Renal cortex interstitium (tissue), 11 donors: ENCODE results near the gene HAND2. TPM values are rescaled to one million over a fixed set of nuclear protein-coding genes. Genes with fewer than 3 reads are reported as not detected.

Experiments
- DNase-seq, 11 donors: peaks; one replicate each; pipeline ENCODE4 v3.0.0-alpha.2; 2013; ENCODE audit warnings: low read depth in 9 of 11, low spot score in 4 of 11; ENCODE audit errors: extremely low read depth in 1 of 11
- polyA plus RNA-seq, 3 donors: library from polyadenylated mRNA; unstranded; fragments of 120-200 nt; gene quantifications; one replicate each; pipeline ENCODE4 v1.2.1, GENCODE V29; 2013; ENCODE audit not compliant: insufficient read length in 3 of 3

HAND2 gene
- polyA plus RNA-seq, 3 donors: not detected

DNA sequence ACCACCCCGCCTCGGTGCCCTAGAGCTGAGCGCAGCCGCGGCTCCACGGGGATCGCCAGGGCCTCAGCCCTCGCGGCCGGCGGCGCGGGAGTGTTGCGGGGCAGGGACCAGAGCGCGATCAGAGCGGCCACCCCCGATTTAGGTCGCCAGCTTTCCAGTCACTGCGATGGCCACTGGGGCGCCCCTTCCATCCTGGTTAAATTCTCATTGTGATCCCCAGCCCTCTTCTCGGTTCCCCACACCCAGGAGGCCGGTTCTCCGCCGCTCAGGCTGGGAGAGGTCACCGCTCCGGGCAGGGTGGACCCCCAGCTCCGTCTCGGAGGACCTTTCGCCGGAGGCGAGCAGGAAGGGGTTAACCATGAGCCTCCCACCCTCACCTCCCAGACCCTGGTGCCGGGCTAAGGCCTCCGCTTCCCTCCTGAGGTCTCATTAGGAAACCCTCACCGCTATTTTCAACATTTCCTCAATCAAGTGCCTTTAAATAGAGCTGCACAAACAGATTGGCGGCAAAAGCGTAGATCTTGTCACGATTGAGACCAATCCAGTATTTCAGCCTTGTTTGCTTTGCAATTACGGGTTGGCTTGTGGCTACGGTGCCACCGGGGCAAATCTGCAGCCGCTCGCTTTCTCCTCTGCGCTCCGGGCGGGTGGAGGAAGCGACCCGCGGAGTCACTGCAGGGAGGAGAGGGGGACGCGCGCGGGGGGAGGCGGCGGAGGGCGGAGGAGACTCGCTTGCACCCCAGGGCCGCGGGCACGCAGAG is 8.3 kb upstream of the HAND2 start:
- no peak for DNase-seq

- DNase-seq: no peak
Measured at GRCh38 chr4:173537613-173538147, 7.7 kb upstream of the HAND2 start.

DNA sequence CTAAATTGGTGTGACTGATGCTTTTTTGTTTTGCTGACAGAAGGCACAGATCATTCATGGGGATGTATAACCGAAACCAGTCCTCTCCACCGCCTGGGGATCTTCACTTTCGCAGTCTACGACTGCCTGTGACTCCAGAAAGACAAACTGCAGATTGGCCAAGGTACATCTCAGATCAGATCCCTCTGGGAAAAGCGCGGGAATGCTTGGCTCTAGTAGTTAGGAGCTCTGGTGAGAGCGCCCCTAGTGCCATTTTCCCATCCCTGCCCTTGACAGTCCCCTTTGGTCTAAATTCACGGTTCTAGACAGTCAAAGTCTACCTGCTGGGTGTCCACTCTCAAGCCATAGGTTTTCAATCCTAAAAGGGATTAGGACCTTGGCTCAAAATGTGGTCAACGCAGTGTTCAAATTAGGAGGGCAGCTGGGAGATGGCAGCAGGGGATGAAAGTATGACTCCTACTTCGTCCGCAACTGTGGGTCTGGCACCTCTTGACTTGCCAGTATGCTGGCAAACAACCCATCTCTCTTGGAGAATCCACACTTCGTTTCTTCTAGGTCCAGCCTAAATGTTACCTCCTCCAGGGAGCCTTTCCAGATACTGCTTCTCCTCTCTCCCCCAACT is 6.9 kb upstream of the HAND2 start:
- DNase-seq: no peak

DNA sequence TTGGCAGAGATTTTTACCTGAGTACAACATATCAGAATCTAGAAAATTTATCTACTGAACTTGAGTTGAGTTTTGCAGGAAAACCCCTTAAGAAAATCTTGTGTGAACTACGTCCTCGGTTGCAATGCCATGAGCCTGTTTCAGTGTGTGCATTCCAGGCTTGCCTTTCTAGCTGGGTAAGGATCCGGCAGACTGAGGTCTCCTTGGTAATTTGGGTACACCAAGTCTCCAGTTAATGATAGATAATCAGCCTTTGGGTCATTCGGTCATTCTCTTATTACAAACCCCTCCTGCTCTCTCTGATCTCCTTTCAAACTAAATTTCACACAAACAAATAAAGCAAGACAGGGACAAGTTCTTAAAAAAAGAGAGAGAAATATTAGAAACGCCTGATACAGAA is 5.9 kb upstream of the HAND2 start:
- no peak for DNase-seq

DNA sequence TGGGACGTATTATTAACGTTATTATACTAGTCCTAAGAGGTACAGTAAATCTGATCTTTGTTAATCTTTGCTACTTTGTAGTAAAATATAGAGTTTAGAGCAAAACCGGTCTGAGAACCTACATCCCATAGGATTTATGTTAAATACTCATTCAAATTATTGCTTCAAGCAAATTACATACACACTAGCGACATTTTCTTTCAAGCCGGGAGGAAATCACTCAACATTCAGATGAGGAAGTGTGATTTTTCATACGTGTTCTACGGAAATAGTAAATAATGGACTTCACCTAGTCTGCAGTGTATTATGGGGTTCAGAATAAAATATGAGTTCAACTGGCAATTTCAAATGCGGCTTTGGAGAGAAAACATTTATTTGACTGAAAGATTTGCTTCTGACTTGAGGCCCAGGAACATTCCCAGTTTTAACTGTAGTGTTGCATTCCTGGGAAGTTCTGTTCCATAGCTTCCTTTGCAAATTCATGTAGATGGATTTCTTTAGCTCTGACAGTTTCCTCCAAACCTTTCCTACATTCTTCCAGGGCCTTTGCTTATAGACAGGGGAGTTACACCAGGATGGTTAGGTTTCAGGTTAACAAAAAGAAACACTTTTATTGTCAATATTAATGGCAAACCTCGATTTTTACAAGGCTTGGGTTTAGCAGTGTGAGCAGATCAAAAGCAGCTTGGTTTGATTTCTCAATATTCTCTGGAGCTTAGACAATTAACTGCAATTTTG is 5.3 kb upstream of the HAND2 start:
- no peak for DNase-seq

DNA sequence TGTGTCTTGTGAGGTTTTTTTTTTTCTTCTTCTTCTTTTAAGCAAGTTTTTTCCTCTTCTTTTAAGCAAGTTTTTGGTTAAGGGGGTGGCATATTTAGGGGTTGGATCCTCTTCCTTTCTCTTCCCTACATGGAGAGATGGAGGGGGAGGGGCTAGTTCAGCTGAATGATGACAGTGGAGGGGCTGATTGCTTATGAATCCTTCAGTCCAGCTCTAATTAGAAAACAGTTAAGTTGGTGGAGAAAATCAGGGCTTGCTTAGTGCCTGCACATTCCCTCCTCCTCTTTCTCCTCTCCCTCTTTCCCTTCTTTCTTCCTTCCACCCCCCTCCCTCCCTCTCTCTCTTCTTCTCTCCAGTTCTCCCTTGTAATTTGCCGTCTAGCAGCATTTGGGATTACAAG is 4.4 kb upstream of the HAND2 start:
- no peak for DNase-seq

GRCh38 chr4:173532725-173533511 is 2.9 kb upstream of the HAND2 start:
- DNase-seq: no peak

- DNase-seq: no peak
Measured at GRCh38 chr4:173531086-173531965, 1.3 kb upstream of the HAND2 start.

DNA sequence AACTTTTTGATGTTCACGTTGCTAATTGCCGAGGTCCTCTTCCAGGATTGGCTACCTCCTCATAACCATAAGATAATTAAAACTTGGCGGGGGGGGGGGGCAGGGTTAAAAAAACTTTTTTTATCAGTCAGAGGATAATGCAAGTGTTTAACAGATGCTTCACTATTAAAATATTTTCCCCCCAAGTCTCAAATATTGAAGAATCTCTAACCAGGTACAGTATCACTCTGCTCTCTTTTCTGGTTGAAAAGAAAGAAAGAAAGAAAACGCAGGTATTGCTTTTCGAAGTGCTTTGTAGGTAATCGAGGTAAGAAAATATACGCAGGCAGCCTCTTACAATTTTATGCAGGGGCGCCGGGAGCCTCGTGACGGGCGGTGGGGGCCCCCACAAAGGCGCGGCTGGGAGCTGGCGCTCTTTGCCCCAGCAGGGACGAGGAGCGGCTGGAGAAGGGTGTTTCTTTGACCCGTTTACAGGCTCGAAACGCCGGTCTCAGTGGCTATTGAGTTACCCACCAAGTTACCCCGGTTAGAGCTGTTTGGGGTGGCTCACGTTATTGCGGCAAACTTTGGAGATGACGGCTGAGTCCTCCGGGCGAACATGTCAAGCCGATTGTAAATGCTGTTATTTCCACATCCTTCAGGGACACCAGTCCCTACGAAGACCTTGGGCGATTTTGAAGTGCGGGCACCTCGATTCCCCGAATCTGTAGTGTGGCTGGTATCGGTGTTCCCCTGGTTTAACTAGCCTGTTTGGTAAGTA is 477 bp upstream of the HAND2 start:
- no peak for DNase-seq

DNA sequence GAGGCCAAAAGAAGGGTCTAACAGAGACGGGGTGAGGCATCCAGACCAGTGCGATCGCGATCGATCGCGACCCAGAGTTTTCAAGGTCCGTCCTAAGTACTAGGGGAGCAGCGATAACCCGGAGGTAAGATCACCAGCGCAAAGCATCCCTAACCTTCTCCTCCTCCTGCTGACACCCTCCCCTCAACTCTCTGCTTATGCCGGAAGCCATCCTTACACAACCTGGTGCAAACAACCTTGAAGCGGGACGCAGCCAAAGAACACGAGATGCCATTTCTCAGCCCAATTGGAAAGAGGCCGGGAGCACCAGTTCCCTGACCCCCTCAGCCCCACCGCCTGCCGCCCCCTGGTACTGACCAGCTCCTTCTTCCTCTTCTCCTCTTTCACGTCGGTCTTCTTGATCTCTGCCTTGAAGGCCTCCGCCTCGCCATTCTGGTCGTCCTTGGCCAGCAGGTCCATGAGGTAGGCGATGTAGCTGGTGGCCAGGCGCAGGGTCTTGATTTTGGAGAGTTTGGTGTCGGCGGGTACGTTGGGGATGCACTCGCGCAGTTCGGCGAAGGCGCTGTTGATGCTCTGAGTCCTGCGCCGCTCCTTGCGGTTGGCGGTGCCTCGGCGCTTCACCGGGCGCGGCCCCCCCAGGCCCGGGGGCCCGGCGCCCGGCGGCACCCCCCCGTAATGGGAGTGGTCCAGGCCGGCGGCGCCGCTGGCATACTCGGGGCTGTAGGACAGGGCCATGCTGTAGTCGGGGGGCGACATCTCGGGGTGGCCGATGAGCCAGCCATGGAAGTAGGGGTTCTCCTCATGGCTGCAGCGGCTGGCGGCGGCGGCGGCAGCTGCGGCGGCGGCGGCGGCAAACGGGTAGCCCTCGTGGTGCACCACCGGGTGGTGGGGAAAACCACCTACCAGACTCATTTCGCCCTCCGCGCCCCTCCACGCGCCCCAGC is 1.4 kb downstream of the HAND2 start:
- no peak for DNase-seq

GRCh38 chr4:173527103-173527891 is 2.7 kb downstream of the HAND2 start:
- no peak for DNase-seq

- no peak for DNase-seq
Measured at GRCh38 chr4:173526724-173527102, 3.3 kb downstream of the HAND2 start.

DNA sequence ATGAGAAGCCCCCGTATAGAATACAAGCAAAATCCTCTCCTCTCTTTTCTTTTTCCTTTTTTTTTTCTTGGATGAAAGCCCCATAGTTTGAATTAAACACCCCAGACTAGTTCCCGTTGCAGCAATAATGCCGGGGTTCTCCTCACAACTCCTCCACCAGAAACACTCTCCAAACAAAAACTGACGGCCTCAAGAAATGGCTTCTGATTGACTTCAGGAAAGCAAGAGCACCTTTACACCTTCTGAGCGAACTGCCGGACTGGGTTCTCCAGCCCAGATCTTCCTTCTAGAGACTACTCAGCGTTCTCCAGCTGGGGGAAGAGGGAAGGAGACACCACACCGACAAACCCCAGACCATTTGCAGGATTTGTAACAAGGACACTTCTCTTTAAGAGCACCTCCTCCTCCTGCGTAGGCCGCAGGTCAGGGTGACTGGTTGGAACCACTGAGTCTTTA is 4.0 kb downstream of the HAND2 start:
- DNase-seq: no peak

- no peak for DNase-seq
Measured at GRCh38 chr4:173525118-173526011, 4.7 kb downstream of the HAND2 start.
